CD4-positive, alpha-beta T cell treated with Interleukin-10 for 1 hour (primary cell): ENCODE results near the gene STOML1.

Experiments used
- DNase-seq: peaks from one replicate; pipeline ENCODE4 v3.0.0-alpha.2; 2020

Gene STOML1

DNA sequence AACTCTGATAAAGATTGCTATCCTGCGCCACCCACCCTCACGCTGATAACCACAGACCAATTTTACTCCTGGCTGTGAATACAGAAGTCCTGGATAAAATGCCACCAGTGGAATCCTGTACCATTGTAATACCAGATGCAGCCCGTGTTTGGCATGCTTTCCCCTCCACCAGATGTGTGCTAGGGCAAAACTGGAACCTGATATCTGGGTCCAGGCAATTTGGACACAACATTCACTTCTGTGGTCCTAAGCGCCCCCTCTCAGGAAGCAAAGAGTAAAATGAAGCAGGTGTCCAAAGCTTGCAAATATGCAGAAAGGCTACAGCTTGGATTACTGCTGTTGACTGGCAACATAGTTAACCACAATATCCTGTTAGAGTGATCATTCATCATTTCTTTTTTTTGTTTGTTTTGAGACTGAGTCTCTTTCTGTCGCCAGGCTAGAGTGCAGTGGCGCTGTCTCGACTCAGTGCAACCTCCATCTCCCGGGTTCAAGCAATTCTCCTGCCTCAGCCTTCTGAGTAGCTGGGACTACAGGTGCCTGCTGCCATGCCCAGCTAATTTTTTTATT, 33.0 kb downstream of the STOML1 start:
- peak; percentile 49 for DNase-seq

DNA sequence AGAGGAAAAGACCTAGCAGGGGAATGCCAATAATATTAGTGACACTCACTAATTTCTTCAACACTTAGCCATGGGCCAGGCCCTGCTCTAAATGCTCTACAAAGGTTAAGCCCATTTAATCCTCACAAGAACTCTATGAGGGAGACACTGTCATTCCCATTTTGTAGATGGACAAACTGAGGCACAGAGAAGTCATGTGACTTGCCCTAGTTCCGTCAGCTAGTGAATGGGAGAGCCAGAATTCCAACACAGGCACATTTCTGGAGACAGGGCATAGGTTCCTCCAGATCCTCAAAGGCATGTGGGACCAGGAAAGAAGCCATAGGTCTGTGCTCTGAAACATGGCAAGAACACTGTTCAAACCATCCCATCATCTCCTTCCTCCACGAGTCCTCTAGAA, 34.3 kb downstream of the STOML1 start:
- no peak for DNase-seq

DNA sequence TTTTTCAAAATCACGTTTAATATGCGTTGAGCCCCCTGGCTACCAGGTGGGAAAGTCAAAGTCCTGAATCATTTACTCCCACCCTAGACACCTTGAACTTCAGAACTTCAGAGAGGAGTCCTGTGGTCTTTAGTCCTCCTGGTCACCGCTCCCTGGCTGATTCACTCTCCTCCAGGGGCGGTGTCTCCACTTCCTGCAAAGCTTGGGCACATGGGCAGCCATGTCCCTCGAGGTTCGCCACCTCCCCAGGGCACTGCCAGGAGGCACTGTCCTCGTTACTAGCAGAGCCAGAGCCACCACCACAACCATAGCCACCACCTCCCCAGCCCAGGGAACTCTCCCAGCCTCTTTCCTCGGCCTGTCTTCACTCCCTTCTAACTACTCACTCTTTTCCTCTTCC, 34.8 kb downstream of the STOML1 start:
- no peak for DNase-seq

DNA sequence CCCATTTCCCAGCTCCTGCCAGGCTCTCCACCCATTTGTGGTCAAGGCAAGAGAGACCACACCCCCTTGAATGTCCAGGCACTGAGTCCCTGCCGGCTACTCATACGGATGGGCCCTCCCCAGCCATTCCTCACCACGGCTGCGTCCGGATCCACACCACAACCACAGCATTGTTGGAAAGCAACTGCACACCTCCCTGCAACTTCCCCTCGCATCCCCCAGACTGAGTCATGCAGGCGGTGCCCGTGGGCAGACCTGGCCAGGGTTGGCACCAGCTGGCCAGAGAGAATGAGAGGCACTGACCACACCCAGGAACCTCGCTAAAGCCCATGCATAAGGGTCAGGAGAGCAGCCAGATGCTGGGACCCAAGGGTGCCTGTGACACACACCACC, 35.4 kb downstream of the STOML1 start:
- no peak for DNase-seq

DNA sequence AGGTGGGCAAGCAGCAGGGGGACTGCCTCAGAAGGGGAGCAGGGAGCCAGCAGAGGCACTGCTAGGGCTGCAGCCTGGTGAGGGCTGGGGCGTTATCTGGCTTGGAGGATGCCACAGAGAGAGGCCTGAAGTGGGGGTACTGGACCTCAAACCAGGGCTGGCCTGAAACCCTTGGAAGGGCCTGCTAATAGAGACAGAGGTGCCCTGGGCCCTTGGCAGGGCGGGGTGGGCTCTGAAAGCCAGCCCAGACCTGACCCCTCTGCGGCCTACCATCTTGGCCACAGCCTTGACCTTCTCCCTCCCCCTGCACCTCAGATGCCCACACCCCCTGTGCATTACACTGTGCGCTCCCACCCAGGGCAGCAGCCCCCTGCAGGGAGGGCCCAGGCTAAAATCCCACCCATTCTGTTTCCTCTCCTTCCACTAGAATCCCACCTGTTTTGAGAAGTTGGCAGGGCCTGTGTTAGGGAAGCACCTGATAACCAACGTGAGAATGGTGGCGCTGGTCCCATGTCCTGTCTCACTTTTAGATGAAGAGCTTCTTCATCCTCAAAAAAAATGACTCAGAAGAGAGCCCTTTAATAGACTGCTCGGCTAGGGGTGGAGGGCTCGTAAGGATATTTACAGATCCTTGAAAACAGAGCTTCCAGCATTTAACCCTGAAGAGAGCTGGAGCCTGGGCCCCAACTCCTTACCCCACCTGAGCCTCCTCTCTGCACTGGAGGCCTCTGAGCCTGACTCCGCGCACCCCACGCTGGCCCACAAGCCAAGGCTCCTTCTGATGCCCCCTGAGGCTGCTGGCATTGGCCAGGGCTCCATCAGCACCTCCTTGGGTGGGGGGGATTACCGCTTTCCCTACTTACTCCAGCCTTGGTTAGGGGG, 36.0 kb downstream of the STOML1 start:
- no peak for DNase-seq

DNA sequence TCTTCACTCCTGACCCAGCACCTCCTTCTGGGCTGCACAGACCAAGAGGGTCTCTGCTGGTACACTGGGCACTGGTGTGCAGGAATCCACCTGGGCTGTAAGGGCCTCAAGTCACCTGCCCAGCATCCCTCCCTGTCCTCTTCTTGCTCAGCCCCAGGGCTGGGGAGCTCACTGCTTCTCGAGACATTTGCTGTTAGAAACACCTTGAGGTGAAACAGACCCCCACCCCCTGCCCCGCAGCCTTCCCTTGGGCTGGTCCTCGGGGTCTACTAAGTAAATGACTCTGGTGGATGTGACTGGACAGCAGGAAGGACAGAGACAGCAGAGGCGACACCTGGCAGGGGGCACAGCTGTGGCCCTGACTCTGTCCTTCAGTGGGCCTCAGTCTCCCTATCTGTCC, 36.8 kb downstream of the STOML1 start:
- DNase-seq = no peak

DNA sequence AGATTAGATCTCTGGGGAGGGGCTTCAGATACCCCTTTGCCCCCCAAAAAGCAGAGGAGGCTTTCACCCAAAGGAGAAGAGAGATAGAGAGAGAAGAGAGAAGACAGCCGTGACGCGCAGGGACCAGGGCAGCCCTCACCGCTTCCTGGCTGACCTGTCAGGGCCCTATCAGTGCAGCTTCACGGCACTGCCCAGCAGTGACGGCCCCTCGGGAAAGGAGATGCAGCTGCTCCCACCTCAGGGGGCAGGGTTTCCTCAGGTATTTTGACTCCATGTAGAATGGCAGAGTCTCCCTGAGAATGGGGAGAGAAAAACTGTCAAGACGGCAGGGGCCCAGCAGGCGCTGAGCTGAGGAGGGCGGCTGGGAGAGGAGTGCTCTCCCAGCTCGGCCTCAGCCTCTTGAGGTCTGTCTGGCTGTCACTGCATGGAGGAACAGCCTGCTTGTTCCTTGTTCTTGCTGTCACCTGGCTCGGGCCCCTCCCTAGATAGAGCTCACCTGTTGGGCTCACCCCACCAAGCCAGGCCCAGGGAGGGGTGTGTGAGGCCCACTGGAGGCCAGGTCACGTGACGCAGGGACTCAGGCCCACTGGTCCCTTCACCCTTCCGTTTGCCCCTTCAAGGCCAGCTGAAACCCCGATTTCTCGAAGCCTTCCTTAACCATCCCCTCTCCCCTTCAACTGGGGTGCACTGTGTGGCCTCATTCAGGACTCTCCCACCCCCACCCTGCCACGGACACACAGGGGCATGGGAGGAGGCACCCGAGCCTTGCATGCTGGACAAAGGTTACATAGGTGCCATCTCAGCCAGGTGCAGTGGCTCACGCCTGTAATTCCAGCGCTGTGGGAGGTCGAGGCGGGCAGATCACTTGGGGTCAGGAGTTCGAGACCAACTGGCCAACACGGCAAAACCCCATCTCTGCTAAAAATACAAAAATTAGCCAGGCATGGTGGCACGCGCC, 37.6 kb downstream of the STOML1 start:
- no peak for DNase-seq

DNA sequence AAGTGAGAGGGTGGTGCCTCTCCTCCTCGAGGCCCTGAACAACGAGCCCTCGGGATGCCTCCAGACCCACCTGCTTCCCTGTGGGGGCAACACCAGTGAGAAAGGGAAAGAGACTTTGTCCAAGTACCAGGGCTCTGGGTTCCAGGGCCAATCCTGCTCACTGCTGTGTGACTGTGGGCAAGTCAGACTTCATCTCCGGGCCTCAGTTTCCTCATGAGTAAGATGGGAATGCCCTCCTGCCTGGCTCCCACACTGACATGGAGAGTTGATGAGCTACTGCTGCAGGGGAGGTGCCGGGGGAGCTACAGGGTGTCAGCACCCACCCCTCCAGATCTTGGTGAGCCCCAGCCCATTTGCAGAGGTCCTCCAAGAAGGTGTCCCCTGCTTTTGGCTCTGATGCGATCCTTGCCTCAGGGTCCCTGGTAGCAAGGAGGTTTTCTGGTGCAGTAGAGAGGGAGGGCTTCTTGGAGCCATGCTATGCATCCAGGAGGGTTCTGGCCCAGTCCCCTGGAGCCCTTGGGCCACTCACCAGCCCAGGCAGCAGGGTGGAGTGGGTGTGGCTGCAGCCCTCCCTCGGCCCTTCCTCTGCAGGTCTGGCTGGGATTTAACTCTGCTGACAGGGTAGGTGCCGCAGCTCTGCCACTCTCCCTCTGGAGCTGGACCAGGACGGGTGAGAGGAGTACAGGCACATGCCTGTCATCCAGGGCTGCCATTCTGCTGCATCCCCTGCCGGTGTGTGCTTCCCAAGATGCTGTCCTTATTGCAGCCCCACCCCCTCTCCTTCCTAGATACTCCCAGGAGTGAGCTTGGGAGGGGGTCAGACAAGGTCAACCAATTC, 39.0 kb downstream of the STOML1 start:
- no peak for DNase-seq

DNA sequence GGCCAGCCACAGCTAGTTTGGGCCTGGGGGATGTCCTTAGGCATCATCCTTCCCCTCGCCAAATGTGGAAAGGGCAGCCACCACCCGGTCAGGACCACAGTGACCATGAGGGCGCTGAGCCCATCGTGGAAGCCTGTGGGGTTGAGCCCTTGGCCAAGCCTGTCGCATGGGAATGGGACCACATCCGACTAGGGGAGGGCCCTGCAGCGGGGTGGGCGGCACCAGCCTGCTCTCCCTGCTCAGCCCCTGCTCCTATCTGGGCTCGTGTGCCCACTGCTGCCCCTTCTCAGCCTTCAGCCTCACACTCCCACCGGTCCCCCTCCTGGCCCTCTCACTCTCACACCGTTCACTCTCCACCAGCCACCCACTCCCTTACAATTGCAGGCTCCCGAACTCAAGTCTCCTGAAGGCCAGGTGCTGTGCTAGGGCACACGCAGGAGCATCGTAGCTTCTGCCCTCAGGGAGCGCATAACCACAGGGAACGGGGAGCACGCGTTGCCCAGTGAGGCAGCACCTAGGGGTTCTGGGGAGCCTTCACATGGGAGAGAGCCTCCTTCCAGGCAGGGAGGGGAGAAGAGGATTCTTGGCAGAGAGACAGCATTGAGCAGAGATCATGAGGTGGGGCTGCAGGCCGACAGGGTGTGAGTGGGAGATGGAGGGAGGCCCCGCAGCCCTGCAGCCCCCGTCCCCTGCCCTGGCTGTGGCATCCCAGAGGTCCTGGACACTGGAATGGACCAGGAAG, 39.8 kb downstream of the STOML1 start:
- no peak for DNase-seq

DNA sequence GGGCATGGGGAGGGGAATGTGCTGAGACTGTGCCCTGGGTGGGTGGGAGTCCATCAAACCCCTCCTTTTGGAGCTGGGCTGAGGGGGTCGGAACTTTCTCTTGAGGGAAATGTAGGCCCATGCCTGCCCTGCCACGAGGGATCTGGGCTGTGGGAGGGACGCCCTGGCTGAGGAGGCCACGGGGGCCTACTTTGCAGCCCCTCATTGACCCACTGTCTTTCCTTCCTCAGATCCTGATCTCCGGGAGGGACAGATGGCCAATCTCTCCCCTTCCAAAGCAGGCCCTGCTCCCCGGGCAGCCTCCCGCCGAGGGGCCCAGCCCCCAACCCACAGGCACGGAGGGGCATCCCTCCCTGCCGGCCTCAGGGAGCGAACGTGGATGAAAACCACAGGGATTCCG, 40.5 kb downstream of the STOML1 start:
- DNase-seq = no peak

DNA sequence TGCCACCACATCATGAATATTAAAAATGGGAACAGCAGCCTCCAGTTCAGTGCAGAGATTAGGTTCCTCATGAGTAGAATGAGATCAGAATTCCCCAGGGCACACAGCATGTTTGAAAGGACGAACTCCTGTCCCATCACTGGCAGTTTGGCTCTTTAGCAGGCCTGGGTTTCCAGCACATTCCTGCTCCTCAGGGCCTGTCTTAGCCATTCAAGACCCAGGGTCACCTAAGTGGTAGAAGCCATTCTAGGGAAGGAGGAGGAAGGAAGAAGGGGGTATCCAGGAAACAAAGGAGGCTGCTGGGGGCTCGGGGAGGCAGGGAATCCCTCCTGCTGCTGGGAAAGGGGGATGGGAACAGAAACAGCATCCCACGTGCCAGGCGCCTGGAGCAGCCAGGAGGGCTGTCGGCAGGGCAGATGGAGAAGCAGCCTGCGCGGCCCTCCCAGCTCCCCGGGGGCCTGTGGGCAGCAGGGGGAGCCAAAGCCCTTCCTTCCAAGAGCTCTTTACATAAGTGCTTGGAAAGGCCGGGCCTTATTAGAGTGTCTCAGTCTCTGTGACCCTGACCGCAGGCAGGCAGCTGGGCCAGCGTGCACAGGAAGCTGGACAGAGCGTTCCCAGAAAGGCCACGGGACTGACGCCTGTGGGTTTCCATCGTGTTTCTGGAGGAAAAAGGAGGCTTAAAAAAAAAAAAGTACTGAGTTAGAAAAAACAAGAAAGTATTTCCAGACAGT, 41.1 kb downstream of the STOML1 start:
- DNase-seq = peak; percentile 73

DNA sequence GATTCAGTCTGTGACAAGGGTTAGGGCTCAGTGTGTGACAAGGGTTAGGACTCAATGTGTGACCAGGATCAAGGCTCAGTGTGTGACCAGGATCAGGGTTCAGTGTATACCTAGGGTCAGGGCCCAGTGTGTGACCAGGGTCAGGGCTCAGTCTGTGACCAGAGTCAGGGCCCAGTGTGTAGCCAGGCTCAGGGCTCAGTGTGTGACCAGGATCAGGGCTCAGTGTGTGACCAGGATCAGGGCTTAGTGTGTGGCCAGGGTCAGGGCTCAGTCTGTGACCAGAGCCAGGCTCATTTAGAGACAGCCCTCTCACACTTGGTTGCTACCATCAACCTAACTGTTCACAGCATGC, 41.6 kb downstream of the STOML1 start:
- DNase-seq = no peak

DNA sequence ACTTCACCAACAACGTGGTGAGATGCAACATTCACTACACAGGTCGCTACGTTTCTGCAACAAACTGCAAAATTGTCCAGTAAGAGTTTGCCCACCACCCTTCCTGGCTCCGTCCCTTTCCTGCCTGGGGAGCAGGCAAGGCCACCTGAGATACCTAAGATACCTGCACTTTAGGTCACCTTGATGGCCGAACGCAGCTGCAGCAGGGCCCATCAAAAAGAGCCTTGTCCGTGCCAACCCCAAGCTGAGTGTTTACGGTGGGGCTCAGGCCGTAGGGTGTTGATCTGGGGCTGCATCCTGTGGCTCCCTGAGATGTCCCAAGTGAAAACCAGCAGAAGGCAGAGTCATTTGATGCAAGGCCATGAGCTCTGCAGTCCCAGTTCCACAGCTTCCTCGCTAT, 42.6 kb downstream of the STOML1 start:
- no peak for DNase-seq

DNA sequence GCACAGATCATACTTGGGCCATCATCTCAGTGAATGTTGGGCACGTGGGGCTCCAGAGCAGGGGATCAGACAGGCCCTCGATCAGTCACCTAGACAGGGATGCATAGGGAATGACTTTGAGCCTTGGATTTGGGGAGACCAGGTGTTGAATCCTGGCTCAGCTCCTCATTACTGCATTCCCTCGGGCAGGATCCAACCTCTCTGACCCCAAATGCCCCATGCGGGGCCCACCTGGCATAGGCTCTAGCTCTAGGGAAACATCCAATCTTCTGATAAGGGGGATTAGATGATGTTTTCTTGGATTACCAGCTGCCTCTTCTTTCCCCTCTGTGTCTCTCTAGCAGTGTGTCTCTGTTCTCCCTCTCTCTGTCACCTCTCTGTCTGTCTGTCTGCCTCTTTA, 43.1 kb downstream of the STOML1 start:
- no peak for DNase-seq

DNA sequence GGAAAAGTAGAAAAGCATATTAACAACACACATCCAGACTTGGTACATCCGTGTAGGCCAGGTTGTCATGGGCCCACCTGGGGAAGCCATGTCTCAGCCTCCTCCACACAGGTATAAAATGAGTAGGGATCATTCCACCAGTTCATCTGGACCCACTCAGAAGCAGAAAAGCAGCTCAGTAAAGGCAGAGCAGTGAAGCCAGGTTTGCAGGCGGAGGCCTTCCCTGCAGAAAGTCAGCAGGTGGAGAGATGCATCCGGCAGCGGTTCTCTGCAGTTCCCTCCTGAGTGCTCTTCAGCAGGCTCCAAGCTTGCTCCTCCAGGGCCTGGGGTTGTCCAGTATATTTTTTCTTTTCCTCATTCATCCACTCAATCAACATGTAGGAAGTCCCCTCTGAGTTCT, 43.7 kb downstream of the STOML1 start:
- DNase-seq = no peak

DNA sequence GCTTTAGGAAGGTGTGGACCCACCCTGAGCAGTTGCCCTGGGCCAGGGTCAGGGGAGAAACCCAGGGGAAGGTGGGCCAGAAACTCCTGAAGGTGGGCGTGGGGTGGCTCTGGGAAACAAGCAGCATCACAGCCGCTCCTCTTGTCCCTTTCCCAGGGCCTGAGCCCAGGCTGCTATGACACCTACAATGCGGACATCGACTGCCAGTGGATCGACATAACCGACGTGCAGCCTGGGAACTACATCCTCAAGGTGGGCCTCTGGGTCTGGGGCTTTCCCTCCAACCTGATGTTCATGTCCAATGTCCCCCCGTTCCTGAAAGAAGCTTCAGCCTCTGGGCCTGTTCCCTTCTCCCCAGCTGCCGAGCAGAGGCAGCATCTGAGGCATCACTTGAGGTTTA, 44.4 kb downstream of the STOML1 start:
- no peak for DNase-seq

DNA sequence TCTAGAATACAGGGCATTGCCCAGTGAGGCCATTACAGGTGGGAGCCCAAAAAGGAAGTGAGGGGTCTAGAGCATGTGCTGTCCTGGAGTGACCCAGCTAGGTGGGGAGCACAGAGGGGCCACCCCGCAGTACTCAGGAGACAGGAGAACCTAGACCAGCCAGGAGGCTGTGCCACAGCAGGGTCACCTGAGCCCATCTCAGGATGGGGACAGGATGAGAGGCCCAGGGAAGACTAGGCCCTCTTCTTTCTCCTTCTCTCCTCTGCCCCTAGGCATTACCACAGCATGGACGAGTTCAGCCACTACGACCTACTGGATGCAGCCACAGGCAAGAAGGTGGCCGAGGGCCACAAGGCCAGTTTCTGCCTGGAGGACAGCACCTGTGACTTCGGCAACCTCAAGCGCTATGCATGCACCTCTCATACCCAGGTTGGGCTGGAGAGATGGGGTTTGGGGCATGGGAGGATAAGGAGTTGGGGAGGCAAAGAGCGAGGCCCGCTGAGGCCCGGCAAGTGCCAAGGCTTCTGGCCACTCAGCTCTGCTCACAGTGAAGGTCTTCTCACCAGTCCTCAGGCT, 45.2 kb downstream of the STOML1 start:
- DNase-seq = no peak

DNA sequence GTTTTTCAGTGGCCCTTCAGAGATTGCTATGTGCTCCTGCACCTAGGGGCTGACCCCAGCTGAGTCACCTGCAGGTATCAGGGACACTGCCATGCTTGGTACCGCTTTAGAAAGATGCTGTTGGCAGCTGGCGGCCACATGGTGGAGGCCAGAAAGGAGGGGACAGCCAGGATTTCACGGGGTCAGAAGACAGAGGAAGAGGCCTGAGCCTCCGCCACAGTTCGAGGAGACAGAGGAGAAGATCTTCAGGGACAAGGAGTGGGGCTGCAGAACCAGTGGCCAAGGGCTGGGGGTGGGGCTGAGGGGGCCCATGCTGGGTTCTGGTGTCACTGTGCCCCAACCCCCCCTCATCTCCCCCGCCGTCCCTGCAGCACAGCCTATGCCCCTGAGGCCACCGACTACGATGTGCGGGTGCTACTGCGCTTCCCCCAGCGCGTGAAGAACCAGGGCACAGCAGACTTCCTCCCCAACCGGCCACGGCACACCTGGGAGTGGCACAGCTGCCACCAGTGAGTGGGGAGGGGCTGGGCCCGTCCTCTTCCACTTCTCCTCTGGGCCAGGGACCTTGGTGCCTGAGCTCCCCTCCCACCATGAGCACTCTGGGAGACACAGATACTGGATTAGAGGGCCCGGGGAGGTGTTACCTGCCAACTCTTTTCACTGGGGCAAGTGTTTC, 45.9 kb downstream of the STOML1 start:
- DNase-seq = no peak

DNA sequence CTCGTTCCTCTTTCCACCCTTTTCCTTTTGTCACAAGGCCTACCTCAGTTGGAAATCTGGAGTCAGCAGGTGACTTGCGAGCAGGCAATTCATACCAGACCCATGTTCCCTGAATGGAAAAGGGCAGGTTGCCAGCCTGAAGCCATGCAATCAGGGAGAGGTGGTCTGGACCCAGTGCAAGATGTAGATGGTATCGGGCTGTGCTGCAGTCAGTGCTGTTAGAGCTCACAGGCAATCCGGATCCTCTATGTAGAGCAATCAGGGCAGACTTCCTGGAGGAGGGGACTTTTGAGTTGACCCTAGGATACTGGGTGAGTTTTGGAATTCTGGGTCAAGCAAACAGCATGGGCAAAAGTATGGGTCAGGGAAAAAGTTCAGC, 47.0 kb downstream of the STOML1 start:
- no peak for DNase-seq
